ENCODE results near the gene SLC25A42. TPM values are rescaled to one million over a fixed set of nuclear protein-coding genes. Genes with fewer than 3 reads are reported as not detected.
"Not testable (repeated sequence)": the region's sequence is repeated elsewhere in the genome, so short reads cannot be mapped to it uniquely, and the experiment has no call there.

The SLC25A42 gene
- total and polyA plus RNA-seq, 2 donors (not counting 3 experiments of a cell fraction or from before 2014, with no cell fraction given) = 6.2 to 6.3 TPM

- intact Hi-C loops (cut with micrococcal nuclease) = no loop called here
- no peak for FAIRE-seq
Observed at GRCh38 chr19:19147344-19147743, 83.5 kb downstream of the SLC25A42 start.

GRCh38 chr19:19148504-19148903, 84.7 kb downstream of the SLC25A42 start:
- H3K9me1 ChIP-seq (replicated peaks; ENCODE audit: control insufficient read depth, extremely low read depth, insufficient read depth, low read length); FAIRE-seq; H3K4me1 ChIP-seq (ENCODE audit: control insufficient read depth, extremely low read depth, insufficient read depth, low read length); H3K9me3 ChIP-seq (replicated peaks; ENCODE audit: control insufficient read depth, insufficient read depth, low read length); DNase-seq (ENCODE audit: low read depth, low spot score); H3K27me3 ChIP-seq (ENCODE audit: control insufficient read depth in 2 of 2, insufficient read depth in 2 of 2, low read length in 2 of 2); dilution Hi-C loops (cut with MboI; ENCODE audit: extremely low pct_ligation_motif_present, low sequenced_read_pairs); intact Hi-C loops (cut with micrococcal nuclease); H3K9ac ChIP-seq (replicated peaks; ENCODE audit: extremely low read depth, insufficient read depth, low read length); H3K4me3 ChIP-seq (replicated peaks in 1 of 3; ENCODE audit: insufficient read depth in 1 of 3, low read depth in 1 of 3, low read length in 3 of 3); POLR2A ChIA-PET; H3K27ac ChIP-seq (ENCODE audit: insufficient read depth, low read depth, low read length); H4K20me1 ChIP-seq (replicated peaks; ENCODE audit: control insufficient read depth, extremely low read depth, insufficient read depth, low read length); H3K79me2 ChIP-seq (ENCODE audit: control insufficient read depth, insufficient read depth, low read length); H3K36me3 ChIP-seq (ENCODE audit: control insufficient read depth in 2 of 2, extremely low read depth in 1 of 2, insufficient read depth in 2 of 2, low read length in 2 of 2); H2AFZ ChIP-seq (ENCODE audit: low read depth, low read length); BruUV-seq (replicated peaks); H3K4me2 ChIP-seq (ENCODE audit: insufficient read depth, low read length): not testable (repeated sequence)
- CTCF ChIA-PET = interaction anchor here (0.5 to 3.9 kb wide), 7 partner anchors 11 to 194 kb away, joined by 3 to 23 read pairs (median 4); no protein-coding TSS in a partner anchor

More at GRCh38 chr19:19147344-19147743, 83.5 kb downstream of the SLC25A42 start:
- Histone ChIP-seq H3K27ac (ENCODE audit: insufficient read depth, low read depth, low read length) (no peak overlapping the region), H3K36me3 (ENCODE audit: control insufficient read depth in 2 of 2, extremely low read depth in 1 of 2, insufficient read depth in 2 of 2, low read length in 2 of 2) (no peaks in the 10 kb centered on the region), H3K4me1 (ENCODE audit: control insufficient read depth, extremely low read depth, insufficient read depth, low read length) (no peaks in the 10 kb centered on the region), H3K4me2 (ENCODE audit: insufficient read depth, low read length) (no peak overlapping the region), H3K9me3 (replicated peaks; ENCODE audit: control insufficient read depth, insufficient read depth, low read length) (no peaks in the 10 kb centered on the region), H3K79me2 (ENCODE audit: control insufficient read depth, insufficient read depth, low read length) (no peaks in the 10 kb centered on the region), H3K9ac (replicated peaks; ENCODE audit: extremely low read depth, insufficient read depth, low read length) (no peak overlapping the region), H3K9me1 (replicated peaks; ENCODE audit: control insufficient read depth, extremely low read depth, insufficient read depth, low read length) (no peaks in the 10 kb centered on the region), H3K4me3 (replicated peaks in 1 of 3; ENCODE audit: insufficient read depth in 1 of 3, low read depth in 1 of 3, low read length in 3 of 3) (no peak overlapping the region), H2AFZ (ENCODE audit: low read depth, low read length) (no peak overlapping the region), H3K27me3 (ENCODE audit: control insufficient read depth in 2 of 2, insufficient read depth in 2 of 2, low read length in 2 of 2) (no peaks in the 10 kb centered on the region), H4K20me1 (replicated peaks; ENCODE audit: control insufficient read depth, extremely low read depth, insufficient read depth, low read length) (no peaks in the 10 kb centered on the region)
- POLR2A ChIA-PET = no interaction called here
- dilution Hi-C loops (cut with MboI; ENCODE audit: extremely low pct_ligation_motif_present, low sequenced_read_pairs) = no loop called here
- DNase-seq (ENCODE audit: low read depth, low spot score) = no peak
- BruUV-seq (replicated peaks) = no TSS peak
- TF ChIP-seq JUN (IDR thresholded peaks at IDR 0.05; ENCODE audit: borderline replicate concordance, insufficient read depth, insufficient read length, low read depth) = no peak
- TF ChIP-seq FOS (IDR thresholded peaks at IDR 0.05; ENCODE audit: borderline replicate concordance, insufficient read depth, low read length) = no peak
- TF ChIP-seq POLR2A (IDR thresholded peaks at IDR 0.05; ENCODE audit: low read depth, low read length) = no peak
- no peak for TF ChIP-seq GATA2 (IDR thresholded peaks at IDR 0.05; ENCODE audit: insufficient read depth, insufficient read length, low read depth, low read length)
- no peak for TF ChIP-seq EZH2 (IDR thresholded peaks at IDR 0.05; ENCODE audit: borderline replicate concordance, low read depth, low read length, severe bottlenecking)
- no peak for TF ChIP-seq POLR2AphosphoS5 (IDR thresholded peaks at IDR 0.05; ENCODE audit: insufficient read depth, low read depth, low read length)
- TF ChIP-seq MYC (IDR thresholded peaks at IDR 0.05; ENCODE audit: low read depth, low read length) = no peak
- TF ChIP-seq, protein P1, sequence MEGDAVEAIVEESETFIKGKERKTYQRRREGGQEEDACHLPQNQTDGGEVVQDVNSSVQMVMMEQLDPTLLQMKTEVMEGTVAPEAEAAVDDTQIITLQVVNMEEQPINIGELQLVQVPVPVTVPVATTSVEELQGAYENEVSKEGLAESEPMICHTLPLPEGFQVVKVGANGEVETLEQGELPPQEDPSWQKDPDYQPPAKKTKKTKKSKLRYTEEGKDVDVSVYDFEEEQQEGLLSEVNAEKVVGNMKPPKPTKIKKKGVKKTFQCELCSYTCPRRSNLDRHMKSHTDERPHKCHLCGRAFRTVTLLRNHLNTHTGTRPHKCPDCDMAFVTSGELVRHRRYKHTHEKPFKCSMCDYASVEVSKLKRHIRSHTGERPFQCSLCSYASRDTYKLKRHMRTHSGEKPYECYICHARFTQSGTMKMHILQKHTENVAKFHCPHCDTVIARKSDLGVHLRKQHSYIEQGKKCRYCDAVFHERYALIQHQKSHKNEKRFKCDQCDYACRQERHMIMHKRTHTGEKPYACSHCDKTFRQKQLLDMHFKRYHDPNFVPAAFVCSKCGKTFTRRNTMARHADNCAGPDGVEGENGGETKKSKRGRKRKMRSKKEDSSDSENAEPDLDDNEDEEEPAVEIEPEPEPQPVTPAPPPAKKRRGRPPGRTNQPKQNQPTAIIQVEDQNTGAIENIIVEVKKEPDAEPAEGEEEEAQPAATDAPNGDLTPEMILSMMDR (IDR thresholded peaks at IDR 0.05; ENCODE audit: extremely low read depth in 1 of 2, insufficient read depth in 1 of 2, low read depth in 1 of 2, low read length in 2 of 2) = no peak
- CTCF ChIA-PET = interaction anchor here (1.9 to 3.9 kb wide), 4 partner anchors 9 to 195 kb away, joined by 4 to 23 read pairs (median 16); partner anchors contain the start of gene MEF2B
